HCT116 (cell line): ENCODE results near the gene RPTOR. TPM values are rescaled to one million over a fixed set of nuclear protein-coding genes. Genes with fewer than 3 reads are reported as not detected.

Experiments
- ATAC-seq: fragments of 200-7000 bp; cut with Tn5 transposase; 2 replicates; pipeline ENCODE4 v1.9.1; 2020; ENCODE audit warnings: mild to moderate bottlenecking, moderate library complexity
- BruUV-seq: library from RNA; stranded (reverse); fragments of 400-500 nt; replicated peaks from 2 replicates; lab custom pipeline; 2021; lab: Mats Ljungman, UMichigan
- CTCF ChIA-PET: fragments of 300-600 bp; sonication (Branson Sonifier 250); formaldehyde crosslinking; loops from one replicate; lab custom pipeline; 2021; ENCODE audit warnings: antibody characterized with exemption; lab: Charles Lee
- POLR2A ChIA-PET: fragments of 300-600, 350-600 bp; sonication (Branson Sonifier 250); formaldehyde crosslinking; loops from one replicate; lab custom pipeline; 2021; ENCODE audit warnings: antibody characterized with exemption; lab: Charles Lee
- RAD21 ChIA-PET, 2 experiments: fragments of 300-600 bp; sonication (Branson Sonifier 250); formaldehyde crosslinking; loops; one replicate each; lab custom pipeline; 2023; ENCODE audit warnings: low total read pairs in 2 of 2; ENCODE audit not compliant: uncharacterized antibody in 2 of 2, unreplicated experiment in 2 of 2, low non-redundant PET in 1 of 2; lab: Charles Lee
- DNase-seq: peaks from one replicate; pipeline ENCODE4 v3.0.0-alpha.2; 2010; ENCODE audit warnings: low read depth, low spot score
- H2AFZ ChIP-seq: fragments of 200-600 bp; shearing (Covaris generic), sonication (generic); 2 replicates; pipeline ENCODE4 v1.6.1; 2017; ENCODE audit warnings: low read depth, mixed run types, mixed read lengths, antibody characterized with exemption, low read length; ENCODE audit not compliant: poor library complexity, severe bottlenecking
- H3K27ac ChIP-seq: 2 replicates; pipeline ENCODE4 v1.5.1; 2012; ENCODE audit warnings: low read depth, low read length
- H3K27me3 ChIP-seq: fragments of 200-600 bp; sonication (generic); 2 replicates; pipeline ENCODE4 v1.6.1; 2016; ENCODE audit warnings: mixed run types, low read length, mixed read lengths; ENCODE audit not compliant: insufficient read depth
- H3K36me3 ChIP-seq, 2 experiments: fragments of 200-500 bp in 1 of 2; fragments of 200-600 bp in 1 of 2; sonication (Bioruptor generic) in 1 of 2; sonication (generic) in 1 of 2; 2 replicates each; pipeline versions ENCODE4 v1.5.1 to v1.6.1; 2014 to 2016; ENCODE audit warnings: low read length in 2 of 2, inconsistent platforms in 1 of 2, mixed read lengths in 1 of 2, mixed run types in 1 of 2; ENCODE audit not compliant: insufficient read depth in 2 of 2, control insufficient read depth in 1 of 2
- H3K4me1 ChIP-seq, 2 experiments: fragments of 200-600 bp in 1 of 2; sonication (generic) in 1 of 2; 2 replicates each; pipeline versions ENCODE4 v1.5.1 to v1.6.1; 2012 to 2017; ENCODE audit warnings: low read length in 2 of 2, inconsistent platforms in 1 of 2, mild to moderate bottlenecking in 1 of 2, mixed read lengths in 1 of 2, mixed run types in 1 of 2, moderate library complexity in 1 of 2; ENCODE audit not compliant: insufficient read depth in 2 of 2, control insufficient read depth in 1 of 2
- H3K4me2 ChIP-seq: fragments of 200-600 bp; sonication (generic); 2 replicates; pipeline ENCODE4 v1.6.1; 2017; ENCODE audit warnings: mixed run types, low read length, mixed read lengths
- H3K4me3 ChIP-seq, 2 experiments: fragments of 200-600 bp in 1 of 2; sonication (generic) in 1 of 2; replicated peaks in 1 of 2; 2 replicates each; pipeline ENCODE4 v1.5.1; 2011 to 2016; ENCODE audit warnings: low read length in 2 of 2, control low read depth in 1 of 2, low read depth in 1 of 2, mild to moderate bottlenecking in 1 of 2, mixed read lengths in 1 of 2, mixed run types in 1 of 2
- H3K79me2 ChIP-seq: fragments of 200-600 bp; sonication (generic); 2 replicates; pipeline ENCODE4 v1.6.1; 2017; ENCODE audit warnings: mild to moderate bottlenecking, mixed run types, low read length, moderate library complexity, mixed read lengths; ENCODE audit not compliant: insufficient read depth
- H3K9ac ChIP-seq: fragments of 200-600 bp; sonication (generic); 2 replicates; pipeline ENCODE4 v1.6.1; 2016; ENCODE audit warnings: low read length, mixed read lengths
- H3K9me2 ChIP-seq: fragments of 200-600 bp; sonication (generic), shearing (Covaris generic); 2 replicates; pipeline ENCODE4 v1.6.1; 2017; ENCODE audit warnings: mixed run types, mild to moderate bottlenecking, moderate library complexity; ENCODE audit not compliant: insufficient read depth
- H3K9me3 ChIP-seq, 2 experiments: fragments of 200-500 bp in 1 of 2; fragments of 200-600 bp in 1 of 2; sonication (Bioruptor generic) in 1 of 2; sonication (generic) in 1 of 2; 2 replicates each; pipeline ENCODE4 v1.6.1; 2014 to 2017; ENCODE audit warnings: low read length in 2 of 2, mixed read lengths in 2 of 2, inconsistent platforms in 1 of 2, low read depth in 1 of 2, mild to moderate bottlenecking in 1 of 2, mixed run types in 1 of 2, moderate library complexity in 1 of 2; ENCODE audit not compliant: control insufficient read depth in 1 of 2, insufficient read depth in 1 of 2
- H4K20me1 ChIP-seq: fragments of 200-600 bp; sonication (generic), shearing (Covaris generic); 2 replicates; pipeline ENCODE4 v1.6.1; 2017; ENCODE audit warnings: mixed run types, mild to moderate bottlenecking, moderate library complexity; ENCODE audit not compliant: insufficient read depth
- CBX3 ChIP-seq: IDR thresholded peaks from 2 replicates; pipeline ENCODE4 v1.6.1; 2012; ENCODE audit warnings: low read depth
- CEBPB ChIP-seq: IDR thresholded peaks from 2 replicates; pipeline ENCODE4 v1.6.1; 2012; ENCODE audit warnings: low read depth
- EGR1 ChIP-seq: IDR thresholded peaks from 2 replicates; pipeline ENCODE4 v1.6.1; 2012; ENCODE audit warnings: low read depth
- EZH2 ChIP-seq: fragments of 200-600 bp; sonication (generic); IDR thresholded peaks from 2 replicates; pipeline ENCODE4 v1.6.1; 2017; ENCODE audit warnings: antibody characterized with exemption, mixed run types
- EZH2phosphoT487 ChIP-seq: fragments of 200-600 bp; IDR thresholded peaks from 2 replicates; pipeline ENCODE4 v1.6.1; 2018; ENCODE audit warnings: antibody characterized with exemption, borderline replicate concordance
- FOSL1 ChIP-seq: IDR thresholded peaks from 2 replicates; pipeline ENCODE4 v1.6.1; 2012; ENCODE audit warnings: low read depth
- JUND ChIP-seq: IDR thresholded peaks from 2 replicates; pipeline ENCODE4 v1.6.1; 2012
- POLR2A ChIP-seq: IDR thresholded peaks from 2 replicates; pipeline ENCODE4 v1.7.0; 2011; ENCODE audit warnings: borderline replicate concordance; ENCODE audit not compliant: insufficient read depth, insufficient read length; ENCODE audit errors: extremely low read depth
- POLR2AphosphoS5 ChIP-seq: IDR thresholded peaks from 2 replicates; pipeline ENCODE4 v1.6.1; 2011; ENCODE audit warnings: mild to moderate bottlenecking, low read depth, low read length, moderate library complexity
- RAD21 ChIP-seq: IDR thresholded peaks from 2 replicates; pipeline ENCODE4 v1.6.1; 2012; ENCODE audit warnings: low read depth, mild to moderate bottlenecking
- SIN3A ChIP-seq: IDR thresholded peaks from 2 replicates; pipeline ENCODE4 v1.6.1; 2012; ENCODE audit warnings: low read depth
- SP1 ChIP-seq: IDR thresholded peaks from 2 replicates; pipeline ENCODE4 v1.6.1; 2012; ENCODE audit warnings: low read depth
- SRF ChIP-seq: IDR thresholded peaks from 2 replicates; pipeline ENCODE4 v1.6.1; 2012; ENCODE audit warnings: low read depth
- TCF7L2 ChIP-seq: IDR thresholded peaks from 2 replicates; pipeline ENCODE4 v1.7.0; 2011; ENCODE audit warnings: borderline replicate concordance, inconsistent platforms; ENCODE audit not compliant: insufficient read depth, insufficient read length; ENCODE audit errors: extremely low read depth
- ZBTB33 ChIP-seq: IDR thresholded peaks from 2 replicates; pipeline ENCODE4 v1.6.1; 2011; ENCODE audit warnings: mild to moderate bottlenecking, low read length, moderate library complexity; ENCODE audit not compliant: insufficient replicate concordance; ENCODE audit errors: extremely low read depth
- ZFX ChIP-seq: fragments of 450-650 bp; IDR thresholded peaks from 2 replicates; pipeline ENCODE4 v1.6.1; 2017
- ZNF274 ChIP-seq: fragments of 200-500 bp; sonication (Bioruptor generic); IDR thresholded peaks from 2 replicates; pipeline ENCODE4 v1.6.1; 2014; ENCODE audit warnings: mild to moderate bottlenecking, low read depth, low read length, inconsistent platforms
- intact Hi-C: fragments of 100-400 bp; cut with micrococcal nuclease; formaldehyde crosslinking; loops from 2 replicates; pipeline ENCODE4 v1.10.0; 2022
- total RNA-seq: library from RNA; stranded (reverse); gene quantifications from one replicate; pipeline ENCODE4 v1.2.1, GENCODE V29; 2021; ENCODE audit not compliant: unreplicated experiment
- TF ChIP-seq, protein P1 (sequence below), 3 experiments: fragments of 200-600 bp in 1 of 3; sonication (generic) in 1 of 3; IDR thresholded peaks in 2 of 3; conservative IDR thresholded peaks in 1 of 3; 2 replicates each; pipeline ENCODE4 v1.5.1; 2012 to 2017; ENCODE audit warnings: low read depth in 2 of 3, low read length in 2 of 3, antibody characterized with exemption in 1 of 3, borderline replicate concordance in 1 of 3, control low read depth in 1 of 3, mild to moderate bottlenecking in 1 of 3, mixed read lengths in 1 of 3, mixed run types in 1 of 3, moderate library complexity in 1 of 3; ENCODE audit not compliant: insufficient read depth in 1 of 3
- TF ChIP-seq, protein P2 (sequence below): IDR thresholded peaks from 2 replicates; pipeline ENCODE4 v1.6.1; 2012

RPTOR gene
- total RNA-seq, 1 experiment from 2014 or later, result 69.5 TPM

DNA sequence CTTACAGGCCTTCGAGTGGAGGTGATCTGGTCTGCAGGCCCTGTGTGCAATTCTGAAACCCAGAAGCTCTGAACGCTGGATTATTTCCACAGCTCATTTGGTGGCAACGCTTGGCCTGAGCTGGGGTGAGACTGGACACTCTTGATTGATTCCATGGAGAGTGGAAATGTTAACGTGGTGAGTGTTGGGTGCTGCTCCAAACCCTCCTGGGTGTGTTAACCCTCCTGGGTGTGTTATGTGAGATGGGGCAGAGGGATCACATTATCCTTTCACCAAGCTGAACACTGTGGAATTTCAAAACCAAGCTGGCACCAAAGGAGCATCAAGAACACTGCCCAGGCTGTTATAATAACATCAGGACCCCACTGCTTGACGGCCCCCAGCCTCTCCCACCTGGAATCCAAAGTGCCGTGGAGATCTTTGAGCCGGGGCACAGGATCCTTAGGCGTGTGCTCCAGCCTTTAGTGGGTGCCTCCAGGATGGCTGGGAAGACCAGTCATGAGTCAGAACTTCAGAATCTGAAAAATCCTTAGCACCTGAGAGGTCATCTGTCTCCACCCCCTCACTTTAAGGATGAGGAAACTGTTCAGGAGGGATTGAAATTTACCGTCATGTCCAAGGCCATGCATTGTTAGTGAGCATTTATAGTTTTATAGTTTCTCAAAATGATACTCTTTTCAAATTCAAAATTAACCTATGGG, 75.0 kb downstream of the RPTOR start (continued):
- TF ChIP-seq EZH2 (no peak), FOSL1 (peak; percentile 85), EGR1 (peak; percentile 96), SIN3A (peak; percentile 70), JUND (peak; percentile 87), CEBPB (peak; percentile 82)
- TF ChIP-seq, all 23 proteins: peak for 10

GRCh38 chr17:80621335-80621996, 76.8 kb downstream of the RPTOR start:
- Histone ChIP-seq H3K27ac (no peak overlapping the region), H3K9me2 (no peaks in the 10 kb centered on the region), H3K36me3 (peaks cover 0 to 3% of the 10 kb centered on the region in 2 experiments; a peak in 1 of 4 replicates), H3K4me3 (no peak overlapping the region), H3K79me2 (peaks cover 25% of the 10 kb centered on the region), H3K27me3 (no peaks in the 10 kb centered on the region), H3K9ac (no peak overlapping the region), H3K4me2 (no peak overlapping the region)
- DNase-seq, result no peak
- intact Hi-C loops, result no loop called here
- no peak for ATAC-seq
- CTCF ChIA-PET, result interaction anchor here (1.0 kb wide), 1 partner anchor 28 kb away, joined by 3 read pairs; no protein-coding TSS in a partner anchor
- POLR2A ChIA-PET, result interaction anchor here (1.3 kb wide), 1 partner anchor 169 kb away, joined by 3 read pairs; no protein-coding TSS in a partner anchor
- BruUV-seq, result no TSS peak
- TF ChIP-seq POLR2A, result no peak
- no peak for TF ChIP-seq CBX3
- TF ChIP-seq, protein P1, sequence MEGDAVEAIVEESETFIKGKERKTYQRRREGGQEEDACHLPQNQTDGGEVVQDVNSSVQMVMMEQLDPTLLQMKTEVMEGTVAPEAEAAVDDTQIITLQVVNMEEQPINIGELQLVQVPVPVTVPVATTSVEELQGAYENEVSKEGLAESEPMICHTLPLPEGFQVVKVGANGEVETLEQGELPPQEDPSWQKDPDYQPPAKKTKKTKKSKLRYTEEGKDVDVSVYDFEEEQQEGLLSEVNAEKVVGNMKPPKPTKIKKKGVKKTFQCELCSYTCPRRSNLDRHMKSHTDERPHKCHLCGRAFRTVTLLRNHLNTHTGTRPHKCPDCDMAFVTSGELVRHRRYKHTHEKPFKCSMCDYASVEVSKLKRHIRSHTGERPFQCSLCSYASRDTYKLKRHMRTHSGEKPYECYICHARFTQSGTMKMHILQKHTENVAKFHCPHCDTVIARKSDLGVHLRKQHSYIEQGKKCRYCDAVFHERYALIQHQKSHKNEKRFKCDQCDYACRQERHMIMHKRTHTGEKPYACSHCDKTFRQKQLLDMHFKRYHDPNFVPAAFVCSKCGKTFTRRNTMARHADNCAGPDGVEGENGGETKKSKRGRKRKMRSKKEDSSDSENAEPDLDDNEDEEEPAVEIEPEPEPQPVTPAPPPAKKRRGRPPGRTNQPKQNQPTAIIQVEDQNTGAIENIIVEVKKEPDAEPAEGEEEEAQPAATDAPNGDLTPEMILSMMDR (IDR thresholded peaks at IDR 0.05 in 2 of 3, conservative IDR thresholded peaks at IDR 0.05 in 1 of 3; ENCODE audit: borderline replicate concordance in 1 of 3, insufficient read depth in 1 of 3, low read depth in 2 of 3, low read length in 2 of 3), result no peak
- no peak for TF ChIP-seq EZH2phosphoT487
- no peak for TF ChIP-seq SRF
- TF ChIP-seq CEBPB, result no peak
- no peak for TF ChIP-seq SIN3A
- no peak for TF ChIP-seq ZBTB33
- TF ChIP-seq ZFX, result no peak
- TF ChIP-seq SP1, result no peak
- TF ChIP-seq RAD21, result no peak
- TF ChIP-seq POLR2AphosphoS5, result no peak
- TF ChIP-seq, protein P2, sequence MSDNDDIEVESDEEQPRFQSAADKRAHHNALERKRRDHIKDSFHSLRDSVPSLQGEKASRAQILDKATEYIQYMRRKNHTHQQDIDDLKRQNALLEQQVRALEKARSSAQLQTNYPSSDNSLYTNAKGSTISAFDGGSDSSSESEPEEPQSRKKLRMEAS, result no peak
- TF ChIP-seq ZNF274, result no peak
- TF ChIP-seq TCF7L2, result no peak
- TF ChIP-seq, all 23 proteins: peak for 0
- H4K20me1 ChIP-seq, result peaks cover 7% of the 10 kb centered on the region; the same call in 1 of the 2 replicates
- no peaks in the 10 kb centered on the region for H3K9me3 ChIP-seq
- H2AFZ ChIP-seq, result no peak overlapping the region
- RAD21 ChIA-PET, result no interaction called here
- H3K4me1 ChIP-seq, result peaks cover 19 to 25% of the 10 kb centered on the region in 2 experiments
